ENCODE results near the gene SP9.

SP9 gene

DNA sequence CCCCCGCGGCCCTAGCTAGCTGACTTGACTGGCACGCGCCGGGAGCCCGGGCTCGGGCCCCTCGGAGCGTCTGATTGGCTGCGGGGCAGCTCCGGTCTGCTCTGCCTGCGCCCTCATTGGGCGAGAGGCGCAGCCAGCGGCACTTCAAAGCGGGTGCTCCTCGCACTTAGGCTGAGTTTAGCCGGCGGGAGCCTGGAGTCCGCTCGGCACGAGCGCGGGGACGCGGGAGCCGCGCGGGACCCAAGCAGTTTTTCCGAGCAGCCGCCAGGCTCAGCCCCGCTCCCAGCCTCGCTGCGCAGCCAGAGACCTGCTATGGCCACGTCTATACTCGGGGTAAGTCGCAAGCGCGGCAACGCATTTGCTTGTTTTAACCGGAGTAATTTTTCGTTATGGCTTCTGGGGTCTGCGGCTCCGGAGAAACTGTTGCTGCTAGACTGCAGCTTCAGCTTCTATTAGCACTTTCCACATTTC, at the start of gene SP9:
Gene SP9 (plus strand): TSS at position 174 of the 471 bp plus-strand sequence. CDS start 139 bp downstream, at position 313.
- in situ Hi-C loops (cut with MboI; ENCODE audit: low sequenced_read_pairs) = loop anchor here (25.0 kb wide), 1 partner anchor 173 kb away; no protein-coding TSS in a partner anchor

DNA sequence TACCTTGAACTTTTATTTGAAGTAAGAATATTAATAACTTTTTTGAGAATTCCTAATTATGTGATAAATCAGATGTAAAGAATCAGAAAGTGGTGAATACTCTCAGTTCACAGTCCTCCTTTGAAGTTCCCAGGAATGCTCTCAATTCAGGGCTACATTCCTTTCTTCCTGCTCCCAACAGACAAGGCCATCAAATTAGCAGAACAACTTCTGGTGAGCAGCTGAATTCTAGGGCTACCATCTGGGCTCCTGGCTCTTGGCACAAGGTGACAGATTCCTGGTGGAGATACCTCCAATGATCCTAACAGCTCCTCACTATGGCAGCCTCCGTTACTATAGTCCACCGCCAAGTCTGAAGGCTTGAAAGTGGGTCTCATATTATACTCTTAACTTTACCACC, 48.6 kb upstream of the SP9 start:
- in situ Hi-C loops (cut with MboI; ENCODE audit: low sequenced_read_pairs) = no loop called here

DNA sequence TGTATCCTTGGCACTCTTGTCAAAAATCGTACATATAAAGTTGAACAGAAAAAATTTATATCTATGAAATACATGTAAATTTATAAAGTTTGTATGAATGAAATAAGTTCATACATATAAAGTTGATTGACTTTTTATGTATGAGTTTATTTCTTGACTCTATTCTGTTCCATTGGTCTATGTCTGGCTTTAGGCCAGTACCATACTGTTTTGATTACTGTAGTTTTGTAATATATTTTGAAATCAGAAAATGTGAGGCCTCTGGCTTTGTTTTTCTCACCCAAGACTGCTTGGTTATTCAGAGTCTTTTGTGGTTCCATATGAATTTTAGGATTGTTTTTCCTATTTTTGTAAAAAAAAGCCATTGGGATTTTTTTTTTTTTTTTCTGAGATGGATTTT, 41.8 kb upstream of the SP9 start:
- in situ Hi-C loops (cut with MboI; ENCODE audit: low sequenced_read_pairs) = no loop called here

DNA sequence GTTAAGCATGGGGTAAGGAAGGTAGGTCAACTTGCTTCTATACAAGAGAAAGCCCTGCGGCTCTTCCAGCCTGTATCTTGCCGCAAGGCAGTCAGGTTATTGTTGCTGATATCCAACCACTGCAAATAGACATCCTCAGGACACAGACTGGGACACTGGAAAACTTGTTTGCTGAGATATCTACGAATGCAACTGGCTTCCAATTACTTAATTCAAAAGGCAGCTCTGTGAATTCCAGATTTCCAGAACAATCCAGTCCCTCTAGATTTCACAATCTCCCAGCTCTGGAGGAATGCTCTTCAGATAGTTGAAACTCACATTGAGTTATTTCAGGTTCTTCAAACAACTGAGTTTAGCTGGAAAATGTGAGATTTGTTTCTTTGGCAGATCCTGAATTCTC, 34.6 kb upstream of the SP9 start:
- in situ Hi-C loops (cut with MboI; ENCODE audit: low sequenced_read_pairs) = no loop called here

DNA sequence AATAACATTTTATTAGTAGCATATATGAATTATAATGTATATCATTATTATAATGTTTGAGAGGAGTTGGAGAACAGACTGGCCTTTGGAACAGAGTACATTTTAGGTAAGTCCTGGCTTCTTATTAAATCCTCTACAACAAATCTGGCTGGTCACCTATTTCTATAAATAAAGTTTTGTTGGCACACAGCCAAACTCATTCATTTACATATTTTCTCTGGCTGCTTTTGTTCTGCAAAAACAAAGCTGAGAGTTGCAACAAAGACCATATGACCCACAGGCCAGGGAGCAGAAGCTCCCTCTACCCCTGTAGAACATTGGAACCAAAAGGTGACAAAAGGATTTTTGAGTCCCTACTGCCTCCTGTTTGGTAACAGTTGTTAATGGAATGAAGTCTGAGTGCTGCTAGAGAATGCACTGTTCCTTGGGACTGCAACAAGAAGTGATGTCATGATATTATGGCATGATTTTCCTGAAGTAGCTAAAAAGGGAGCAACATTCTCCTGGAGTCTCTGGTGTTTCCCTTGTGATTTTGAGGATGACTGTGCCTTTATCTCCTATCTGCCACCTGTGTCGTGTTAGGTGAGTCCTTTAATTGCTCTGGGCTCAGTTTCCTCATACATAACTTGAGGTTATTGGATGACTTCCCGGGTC, 22.0 kb upstream of the SP9 start:
- in situ Hi-C loops (cut with MboI; ENCODE audit: low sequenced_read_pairs) = no loop called here

DNA sequence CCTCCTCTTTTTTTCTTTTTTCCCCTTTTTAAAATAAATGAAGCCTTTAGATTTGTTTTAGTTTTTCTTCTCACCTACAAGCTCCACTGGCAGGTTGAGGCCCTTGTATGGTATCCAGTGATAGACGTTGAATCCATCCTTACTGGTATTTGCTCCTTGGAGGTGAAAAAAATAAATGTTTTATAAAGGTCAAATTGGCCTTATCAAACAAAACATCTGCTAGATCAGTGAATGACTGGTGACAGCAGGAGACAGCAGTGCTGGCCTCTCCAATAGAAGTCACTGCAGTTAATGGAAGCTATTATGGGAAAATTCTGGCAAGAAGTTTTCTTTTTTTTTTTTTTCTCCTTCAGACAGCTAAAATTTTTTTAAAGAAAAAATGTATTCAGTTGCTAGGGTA, 12.6 kb upstream of the SP9 start:
- in situ Hi-C loops (cut with MboI; ENCODE audit: low sequenced_read_pairs) = no loop called here

DNA sequence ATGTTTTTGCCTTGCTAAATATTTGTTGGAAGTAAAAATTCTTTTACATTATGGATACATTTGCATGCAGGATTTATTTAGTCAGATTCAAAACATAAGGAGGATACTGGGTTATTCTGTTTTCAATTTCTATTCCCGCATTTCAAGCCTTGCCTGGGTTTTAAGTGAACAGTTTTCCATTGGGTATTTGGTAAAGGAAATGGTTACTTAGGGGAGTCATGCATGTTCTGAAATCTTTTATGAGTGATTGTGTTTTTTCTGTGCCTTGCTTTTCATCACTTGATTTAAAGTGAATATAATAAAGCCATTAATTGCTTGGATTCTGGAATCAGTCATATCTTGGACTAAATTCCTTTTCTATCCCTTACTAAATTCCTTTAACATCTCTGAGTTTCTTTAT, 12.0 kb upstream of the SP9 start:
- in situ Hi-C loops (cut with MboI; ENCODE audit: low sequenced_read_pairs) = no loop called here

DNA sequence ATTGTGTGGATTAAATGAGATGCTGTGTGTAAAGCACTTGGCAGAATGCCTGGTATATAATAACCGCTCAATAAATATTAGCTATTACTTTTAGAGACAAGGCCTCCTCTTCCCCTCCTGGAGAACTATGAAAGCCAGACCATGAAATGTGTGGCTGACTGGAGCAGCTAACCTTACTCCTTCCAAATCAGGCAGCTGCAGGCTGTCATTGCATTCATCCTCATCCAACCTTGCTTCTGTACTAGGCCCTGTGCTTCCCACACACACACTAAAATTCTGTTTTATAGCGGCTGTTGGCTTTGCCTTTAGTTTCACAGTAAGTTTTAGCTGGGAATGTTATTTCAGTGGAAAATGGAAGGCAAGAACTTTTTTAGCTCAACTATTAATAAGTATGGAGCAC, 10.2 kb upstream of the SP9 start:
- in situ Hi-C loops (cut with MboI; ENCODE audit: low sequenced_read_pairs) = no loop called here

DNA sequence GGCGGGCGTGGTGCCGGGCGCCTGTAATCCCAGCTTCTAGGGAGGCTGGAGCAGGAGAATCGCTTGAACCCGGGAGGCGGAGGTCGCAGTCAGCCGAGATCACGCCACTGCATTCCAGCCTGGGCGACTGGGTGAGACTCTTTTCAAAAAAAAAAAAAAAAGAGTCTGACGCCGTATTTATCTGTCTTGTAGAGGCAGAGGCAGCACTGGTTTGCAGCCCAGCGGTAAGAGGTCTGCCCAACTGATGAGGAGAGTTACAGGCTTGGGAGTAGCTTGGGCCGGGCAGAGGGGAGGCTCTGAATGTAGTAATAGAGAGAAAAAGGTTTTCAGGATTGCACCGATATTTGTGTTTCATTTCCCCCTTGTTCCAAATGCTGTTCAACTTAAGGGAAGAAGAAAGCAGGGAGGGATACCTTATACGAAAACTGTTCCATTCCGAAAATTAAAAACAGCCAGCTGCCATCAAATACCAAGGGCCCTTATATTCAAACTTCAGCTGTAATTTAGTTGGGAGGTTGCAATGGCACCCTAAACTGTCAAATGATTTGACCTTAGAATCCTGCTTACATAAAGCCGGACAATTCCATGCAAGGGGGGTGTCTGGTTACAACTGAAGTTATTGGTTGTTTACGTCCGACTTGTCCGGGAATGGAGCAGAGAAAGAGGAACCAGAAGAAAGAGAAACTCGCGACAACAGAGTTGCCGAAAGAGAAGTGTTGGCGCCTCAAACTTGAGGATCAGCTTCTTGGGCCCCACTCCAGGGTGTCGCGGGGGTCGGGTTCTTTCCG, 9.2 kb upstream of the SP9 start:
- in situ Hi-C loops (cut with MboI; ENCODE audit: low sequenced_read_pairs) = loop anchor here (25.0 kb wide), 1 partner anchor 163 kb away; no protein-coding TSS in a partner anchor

DNA sequence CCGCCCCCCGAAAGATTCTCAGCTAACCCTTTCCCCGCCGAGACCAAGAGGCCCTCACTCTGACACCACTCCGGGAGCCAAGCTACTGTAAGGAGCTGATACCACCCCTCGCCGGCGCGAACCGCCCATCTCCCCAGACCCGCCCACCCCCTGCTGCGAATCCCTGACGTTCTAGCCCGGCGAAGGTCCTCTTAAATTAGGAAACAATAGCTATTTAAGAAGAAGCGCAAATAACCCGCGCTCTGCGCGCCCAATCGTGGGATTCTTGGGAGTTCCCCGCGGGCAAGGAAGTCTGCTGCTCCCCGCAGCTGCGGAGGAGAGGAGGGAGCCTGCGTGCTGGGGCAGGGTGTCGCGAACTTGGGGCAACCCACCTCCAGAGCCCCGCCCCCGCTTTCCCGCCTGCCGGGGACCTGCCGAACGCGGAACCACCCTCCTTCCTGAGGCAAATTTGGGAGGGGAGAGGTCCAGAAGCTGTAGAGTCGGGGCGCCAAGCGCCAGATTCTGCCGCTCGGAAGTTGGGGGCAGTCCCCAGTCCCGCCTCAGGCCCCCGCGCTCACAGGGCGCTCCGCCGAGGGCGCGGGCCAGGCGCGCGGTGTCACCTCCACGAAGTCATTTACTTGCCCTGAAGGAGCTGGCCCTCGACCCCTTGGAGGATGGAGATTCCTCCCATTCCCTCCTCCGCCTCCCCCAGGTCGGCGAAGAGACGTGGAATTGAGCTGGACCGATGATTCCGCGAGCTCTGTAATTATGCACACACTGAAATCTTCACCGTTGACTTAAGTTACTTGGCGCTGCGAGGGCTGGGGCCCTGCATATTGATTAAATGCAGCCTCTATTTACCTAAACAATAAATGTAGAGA, 8.4 kb upstream of the SP9 start:
- in situ Hi-C loops (cut with MboI; ENCODE audit: low sequenced_read_pairs) = loop anchor here (25.0 kb wide), 1 partner anchor 164 kb away; no protein-coding TSS in a partner anchor

DNA sequence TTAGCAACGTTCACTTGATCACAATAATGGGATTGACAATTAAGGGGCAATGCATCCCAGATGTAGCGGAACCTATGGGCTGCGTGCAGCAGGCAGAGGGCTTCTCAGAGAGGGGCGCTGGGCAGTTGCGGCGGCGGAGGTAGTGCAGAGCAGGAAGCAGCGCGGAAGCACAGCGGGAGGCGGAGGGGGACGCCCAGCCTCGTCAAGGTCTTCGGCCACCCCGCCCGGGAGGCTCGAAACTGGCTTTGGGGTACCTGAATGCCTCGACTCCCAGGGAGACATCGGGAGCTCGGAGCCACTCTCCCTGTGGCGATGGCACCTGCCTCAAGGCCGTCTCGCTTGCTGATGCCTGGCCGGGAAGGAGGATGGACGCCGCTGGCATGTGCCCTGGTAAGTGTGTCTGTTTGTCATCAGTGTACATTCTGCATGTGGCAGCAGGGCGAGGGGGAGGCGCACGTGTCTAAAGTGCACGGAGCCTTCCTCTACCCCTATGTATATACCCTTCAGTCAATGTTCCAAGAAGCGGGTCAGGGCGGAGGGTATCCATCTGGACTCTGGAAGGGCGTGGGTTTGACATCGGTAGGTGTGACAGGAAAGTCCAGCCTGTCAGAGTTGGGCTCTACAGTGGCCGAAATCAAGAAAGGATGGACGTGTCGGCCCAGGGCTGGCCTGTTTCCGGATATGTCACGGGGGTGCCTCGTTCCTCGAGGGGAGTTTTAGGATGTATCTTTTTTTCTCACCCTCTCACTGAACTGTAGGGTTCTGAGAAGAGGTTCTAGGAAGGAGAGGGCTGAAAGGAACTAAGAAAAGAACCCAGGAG, 7.5 kb upstream of the SP9 start:
- in situ Hi-C loops (cut with MboI; ENCODE audit: low sequenced_read_pairs) = loop anchor here (25.0 kb wide), 1 partner anchor 165 kb away; no protein-coding TSS in a partner anchor

DNA sequence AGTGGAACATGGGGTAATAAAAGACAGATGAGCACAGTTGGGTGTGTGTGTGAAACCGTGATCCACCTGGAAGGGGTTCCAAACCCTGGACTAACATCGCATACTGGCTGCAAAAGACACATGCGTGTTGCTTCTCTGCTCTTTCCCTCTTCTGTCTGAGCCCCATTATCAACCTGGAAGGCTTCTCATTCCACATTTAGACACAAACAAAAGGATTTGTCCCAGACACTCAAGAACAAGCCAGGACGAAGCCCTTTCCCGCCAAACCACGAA, 7.0 kb upstream of the SP9 start:
- in situ Hi-C loops (cut with MboI; ENCODE audit: low sequenced_read_pairs) = loop anchor here (25.0 kb wide), 1 partner anchor 165 kb away; no protein-coding TSS in a partner anchor

DNA sequence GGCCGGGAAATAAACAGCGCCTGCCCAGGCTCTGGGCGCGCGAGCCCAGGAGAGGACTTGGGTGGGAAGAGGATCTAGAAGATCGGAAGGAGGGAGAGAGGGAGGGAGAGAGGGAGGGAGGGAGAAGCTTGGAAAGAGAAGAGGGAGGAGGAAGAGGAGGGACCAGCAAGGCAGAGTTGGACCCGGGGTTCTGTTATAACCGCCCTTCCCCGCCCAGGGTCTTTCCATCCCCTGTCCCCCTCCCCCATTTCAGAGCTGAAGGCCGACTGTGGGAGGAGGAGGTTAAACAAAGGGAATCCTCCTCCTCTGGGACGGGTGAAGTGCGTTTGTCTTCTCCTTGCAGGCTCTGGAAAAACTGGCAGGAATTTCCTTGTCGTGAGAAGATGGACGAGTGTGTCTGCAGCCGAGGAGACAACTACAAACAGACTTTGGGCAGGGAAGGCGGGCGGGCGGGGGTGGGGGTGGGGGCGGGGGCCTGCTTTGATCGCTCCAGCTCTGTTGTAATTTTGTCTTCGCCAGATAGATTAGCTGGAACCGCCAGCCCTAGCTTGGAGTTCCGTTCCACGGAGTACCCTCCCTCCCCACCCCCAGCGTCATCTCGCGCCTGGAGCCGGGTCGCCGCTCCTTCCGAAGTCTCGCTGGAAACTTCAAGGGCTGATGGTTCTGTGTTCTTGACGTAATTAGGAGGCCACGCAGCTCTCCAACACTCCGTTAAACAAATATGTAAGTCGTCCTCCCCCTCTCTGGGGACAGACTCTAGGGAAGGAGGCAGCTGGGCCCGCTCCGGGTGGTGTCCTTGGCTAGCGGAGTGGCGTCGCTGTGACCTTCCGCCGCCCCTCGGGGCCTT, 6.4 kb upstream of the SP9 start:
- in situ Hi-C loops (cut with MboI; ENCODE audit: low sequenced_read_pairs) = loop anchor here (25.0 kb wide), 1 partner anchor 166 kb away; no protein-coding TSS in a partner anchor

DNA sequence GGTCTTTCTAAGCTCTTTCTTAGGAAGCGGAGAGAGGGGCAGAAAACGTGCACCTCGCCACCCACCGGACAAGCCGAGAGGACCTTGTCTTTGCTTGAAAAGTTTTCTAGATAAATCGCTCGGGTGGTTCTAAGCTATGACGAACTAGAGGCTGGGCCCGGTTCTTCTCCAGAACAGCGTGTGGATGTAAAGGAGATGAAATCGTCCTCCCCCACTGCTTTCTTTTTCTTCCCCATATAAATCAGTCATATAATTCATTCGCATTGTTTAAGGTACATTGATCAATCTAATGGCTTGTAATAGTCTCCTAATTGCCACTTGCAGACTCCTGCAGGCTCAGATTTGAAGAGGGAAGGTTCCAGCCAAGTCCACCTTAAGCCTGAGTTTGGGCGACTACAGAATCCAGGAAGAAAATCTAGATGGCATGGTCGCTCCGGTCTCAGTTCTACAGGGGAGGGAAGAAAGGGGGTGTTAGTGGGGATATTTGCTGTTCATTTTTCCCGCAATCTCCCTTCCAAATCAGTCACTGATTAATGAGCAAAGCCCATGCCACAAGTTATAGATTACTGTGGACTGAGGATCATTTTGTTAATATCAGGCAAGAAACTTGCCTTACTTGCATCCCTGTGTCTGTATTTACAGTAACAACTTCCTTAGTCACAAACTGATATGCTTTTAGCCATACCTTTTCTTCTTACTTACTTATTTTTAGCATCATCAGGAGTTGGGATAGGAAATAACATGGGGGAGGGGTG, 5.6 kb upstream of the SP9 start:
- in situ Hi-C loops (cut with MboI; ENCODE audit: low sequenced_read_pairs) = loop anchor here (25.0 kb wide), 1 partner anchor 167 kb away; no protein-coding TSS in a partner anchor

DNA sequence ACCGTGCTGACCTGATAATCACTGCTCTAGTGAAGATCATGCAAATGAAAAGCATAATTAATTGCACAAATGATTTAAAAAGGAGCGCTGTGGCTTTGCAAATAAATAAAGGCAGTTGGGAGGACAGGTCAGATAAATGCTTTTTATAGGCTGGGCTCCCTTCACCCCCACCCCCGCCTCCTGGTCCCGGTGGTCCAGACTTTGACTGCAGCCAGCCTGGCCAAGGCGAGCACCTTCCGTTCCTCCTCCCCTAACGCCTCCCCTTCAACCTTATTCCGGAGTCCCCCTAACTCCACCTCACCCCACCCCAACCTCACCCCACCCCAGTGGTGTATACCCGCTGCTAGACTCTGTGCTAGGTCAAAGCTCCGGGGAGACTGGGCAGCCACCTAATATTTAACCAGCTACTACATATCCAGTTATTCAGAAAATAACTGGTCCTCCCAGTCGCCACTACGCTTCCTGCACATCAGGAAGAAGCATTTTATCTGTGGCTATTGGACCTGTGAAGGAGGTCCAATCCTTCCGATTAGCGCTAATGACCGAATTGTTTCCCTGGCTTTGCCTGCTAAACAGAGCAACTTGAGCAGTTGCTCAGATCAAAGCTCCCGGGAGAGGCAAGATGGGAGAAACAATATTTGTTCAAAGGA, 3.7 kb upstream of the SP9 start:
- in situ Hi-C loops (cut with MboI; ENCODE audit: low sequenced_read_pairs) = loop anchor here (25.0 kb wide), 1 partner anchor 169 kb away; no protein-coding TSS in a partner anchor

DNA sequence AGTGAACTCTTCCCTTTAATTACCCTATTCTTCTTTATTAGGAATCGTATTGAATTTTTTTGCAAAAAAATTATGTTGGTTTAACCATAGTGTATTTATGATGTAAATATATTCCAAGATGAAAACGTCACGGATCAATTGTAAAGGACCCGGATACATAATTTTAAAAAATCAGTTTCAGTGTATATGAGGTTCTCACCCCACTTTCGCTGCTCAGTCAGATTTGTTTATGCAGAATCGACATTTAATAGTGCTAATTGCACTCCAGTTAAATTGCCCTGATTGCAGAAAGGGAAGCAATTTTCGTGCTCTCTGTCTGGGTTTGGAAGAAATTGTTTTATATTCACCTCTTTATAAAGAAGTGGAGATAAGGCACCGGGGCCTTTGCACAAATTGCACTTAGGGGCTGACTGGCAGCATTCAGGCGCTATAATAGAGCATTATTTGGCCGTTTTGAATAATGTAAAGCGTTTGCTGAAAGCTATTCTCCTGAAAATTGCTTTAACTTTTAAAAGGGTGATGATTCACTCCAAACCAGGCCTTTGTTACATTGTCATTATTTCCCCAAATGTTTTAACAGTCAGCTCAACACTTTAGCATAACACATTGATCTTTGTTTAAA, 3.0 kb upstream of the SP9 start:
- in situ Hi-C loops (cut with MboI; ENCODE audit: low sequenced_read_pairs) = loop anchor here (25.0 kb wide), 1 partner anchor 169 kb away; no protein-coding TSS in a partner anchor

DNA sequence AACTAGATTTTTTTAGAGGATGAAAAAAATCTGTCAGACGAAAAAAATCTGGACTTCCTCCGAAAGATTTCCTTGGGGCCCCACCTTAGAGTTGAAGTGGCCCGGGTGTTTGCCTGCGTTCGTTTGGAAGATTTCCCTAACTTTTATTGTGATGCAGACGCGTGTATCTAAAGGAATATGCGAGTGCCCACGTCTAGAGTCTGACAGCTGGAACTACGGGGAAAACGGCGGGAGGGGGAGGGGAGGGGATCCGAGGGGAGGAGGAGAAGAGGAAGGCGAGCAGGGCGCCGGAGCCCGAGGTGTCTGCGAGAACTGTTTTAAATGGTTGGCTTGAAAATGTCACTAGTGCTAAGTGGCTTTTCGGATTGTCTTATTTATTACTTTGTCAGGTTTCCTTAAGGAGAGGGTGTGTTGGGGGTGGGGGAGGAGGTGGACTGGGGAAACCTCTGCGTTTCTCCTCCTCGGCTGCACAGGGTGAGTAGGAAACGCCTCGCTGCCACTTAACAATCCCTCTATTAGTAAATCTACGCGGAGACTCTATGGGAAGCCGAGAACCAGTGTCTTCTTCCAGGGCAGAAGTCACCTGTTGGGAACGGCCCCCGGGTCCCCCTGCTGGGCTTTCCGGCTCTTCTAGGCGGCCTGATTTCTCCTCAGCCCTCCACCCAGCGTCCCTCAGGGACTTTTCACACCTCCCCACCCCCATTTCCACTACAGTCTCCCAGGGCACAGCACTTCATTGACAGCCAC, 2.4 kb upstream of the SP9 start:
- in situ Hi-C loops (cut with MboI; ENCODE audit: low sequenced_read_pairs) = loop anchor here (25.0 kb wide), 1 partner anchor 170 kb away; no protein-coding TSS in a partner anchor
